ENCODE measurements around the gene ADAMTS9.
"Not testable (repeated sequence)": the region's sequence is repeated elsewhere in the genome, so short reads cannot be mapped to it uniquely, and the experiment has no call there.

The ADAMTS9 gene

GRCh38 chr3:64552160-64552559 lies 135.6 kb downstream of the ADAMTS9 start:
- CTCF ChIA-PET = interaction anchor here (0.7 to 2.1 kb wide), 8 partner anchors 12 to 146 kb away, joined by 3 to 6 read pairs (median 4); no protein-coding TSS in a partner anchor
- no peak for DNase-seq (ENCODE audit: extremely low spot score)
- TF ChIP-seq CTCF (IDR thresholded peaks at IDR 0.05; ENCODE audit: control extremely low read depth, extremely low read depth, low read depth, missing control alignments) = no peak
- POLR2A ChIA-PET = no interaction called here

GRCh38 chr3:64551697-64552096 lies 136.1 kb downstream of the ADAMTS9 start:
- POLR2A ChIA-PET = no interaction called here
- no peak for DNase-seq (ENCODE audit: extremely low spot score)
- no peak for TF ChIP-seq CTCF (IDR thresholded peaks at IDR 0.05; ENCODE audit: control extremely low read depth, extremely low read depth, low read depth, missing control alignments)
- CTCF ChIA-PET = interaction anchor here (0.7 to 2.1 kb wide), 8 partner anchors 12 to 146 kb away, joined by 3 to 6 read pairs (median 4); no protein-coding TSS in a partner anchor

- TF ChIP-seq CTCF (IDR thresholded peaks at IDR 0.05; ENCODE audit: control extremely low read depth, extremely low read depth, low read depth, missing control alignments) = no peak
- DNase-seq (ENCODE audit: extremely low spot score) = no peak
- ChIA-PET CTCF (interaction anchor here (1.8 to 2.1 kb wide), 2 partner anchors 25 to 27 kb away, joined by 4 to 6 read pairs; no protein-coding TSS in a partner anchor), POLR2A (no interaction called here)
Measured at GRCh38 chr3:64550745-64551144, 137.1 kb downstream of the ADAMTS9 start.

GRCh38 chr3:64549869-64550268 lies 137.9 kb downstream of the ADAMTS9 start:
- ChIA-PET POLR2A (no interaction called here), CTCF (interaction anchor here (1.4 to 2.1 kb wide), 4 partner anchors 10 to 26 kb away, joined by 3 to 6 read pairs (median 4); no protein-coding TSS in a partner anchor)

GRCh38 chr3:64548200-64548889 lies 139.5 kb downstream of the ADAMTS9 start:
- CTCF ChIA-PET = interaction anchor here (1.4 to 2.0 kb wide), 3 partner anchors 9 to 19 kb away, joined by 4 to 5 read pairs (median 4); no protein-coding TSS in a partner anchor

More at GRCh38 chr3:64549869-64550268, 137.9 kb downstream of the ADAMTS9 start:
- TF ChIP-seq CTCF (IDR thresholded peaks at IDR 0.05; ENCODE audit: control extremely low read depth, extremely low read depth, low read depth, missing control alignments) = no peak
- DNase-seq (ENCODE audit: extremely low spot score) = no peak

GRCh38 chr3:64546856-64547255 lies 140.9 kb downstream of the ADAMTS9 start:
- TF ChIP-seq CTCF (IDR thresholded peaks at IDR 0.05; ENCODE audit: control extremely low read depth, extremely low read depth, low read depth, missing control alignments) = no peak
- ChIA-PET CTCF (no interaction called here), POLR2A (no interaction called here)
- DNase-seq (ENCODE audit: extremely low spot score) = no peak

More at GRCh38 chr3:64548200-64548889, 139.5 kb downstream of the ADAMTS9 start:
- DNase-seq (ENCODE audit: extremely low spot score) = no peak
- TF ChIP-seq CTCF (IDR thresholded peaks at IDR 0.05; ENCODE audit: control extremely low read depth, extremely low read depth, low read depth, missing control alignments) = no peak
- POLR2A ChIA-PET = no interaction called here

GRCh38 chr3:64545239-64545638 lies 142.6 kb downstream of the ADAMTS9 start:
- CTCF ChIA-PET; POLR2A ChIA-PET; DNase-seq (ENCODE audit: extremely low spot score): not testable (repeated sequence)

Data from GM10248 (cell line).